ENCODE data around the gene DLST.

DLST gene

DNA sequence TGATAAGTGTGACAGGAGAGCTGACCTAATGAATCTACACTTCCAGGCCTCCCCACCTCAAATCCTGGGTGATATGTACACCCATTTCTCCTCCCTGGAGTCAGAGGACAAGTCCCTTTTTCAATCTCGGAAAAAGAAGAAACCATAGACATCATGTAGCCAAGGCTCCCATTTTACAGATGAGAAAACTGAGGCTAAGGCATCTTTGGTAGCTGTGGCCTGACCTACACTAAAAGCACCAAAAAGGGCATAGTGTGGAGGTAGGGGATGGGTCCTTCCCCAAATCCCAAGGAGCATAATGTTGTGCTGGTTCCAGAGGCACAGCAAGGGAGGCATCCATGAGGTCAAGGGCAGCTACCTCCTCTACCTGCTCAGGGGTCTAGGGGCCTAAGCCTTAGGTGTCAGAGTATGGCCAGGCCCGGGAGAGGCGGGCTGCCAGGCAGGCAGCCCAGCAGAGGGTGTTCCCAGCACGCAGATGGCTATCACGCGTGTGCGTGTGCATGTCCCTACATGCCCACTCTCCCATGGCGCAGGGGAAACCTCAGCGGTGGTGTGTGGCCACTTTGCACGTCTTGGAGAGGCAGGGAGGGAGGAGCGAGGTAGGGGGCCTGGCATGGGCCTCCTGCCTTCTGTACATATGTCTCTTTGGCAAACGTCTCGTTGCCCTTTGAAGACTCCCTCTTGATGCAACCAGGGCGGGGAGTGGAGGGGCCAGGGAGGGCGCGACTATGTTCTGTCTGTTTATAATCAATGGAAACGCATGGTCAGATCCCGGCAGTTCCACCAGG, 71.2 kb downstream of the DLST start:
- peak; percentile 87 for DNase-seq (ENCODE audit: low read depth)
- H3K4me3 ChIP-seq (ENCODE audit: low read length): peak overlapping the region; percentile 69
- peak; percentile 41 for TF ChIP-seq CTCF (IDR thresholded peaks at IDR 0.05; ENCODE audit: insufficient read depth, low read depth, low read length, missing control alignments)
